ENCODE results near the gene TBC1D3B. TPM values are rescaled to one million over a fixed set of nuclear protein-coding genes. Genes with fewer than 3 reads are reported as not detected.
"Not testable (repeated sequence)": the region's sequence is repeated elsewhere in the genome, so short reads cannot be mapped to it uniquely, and the experiment has no call there.

TBC1D3B gene
- total RNA-seq: 1 to 10 TPM; 4.5 to 8.7 TPM

DNA sequence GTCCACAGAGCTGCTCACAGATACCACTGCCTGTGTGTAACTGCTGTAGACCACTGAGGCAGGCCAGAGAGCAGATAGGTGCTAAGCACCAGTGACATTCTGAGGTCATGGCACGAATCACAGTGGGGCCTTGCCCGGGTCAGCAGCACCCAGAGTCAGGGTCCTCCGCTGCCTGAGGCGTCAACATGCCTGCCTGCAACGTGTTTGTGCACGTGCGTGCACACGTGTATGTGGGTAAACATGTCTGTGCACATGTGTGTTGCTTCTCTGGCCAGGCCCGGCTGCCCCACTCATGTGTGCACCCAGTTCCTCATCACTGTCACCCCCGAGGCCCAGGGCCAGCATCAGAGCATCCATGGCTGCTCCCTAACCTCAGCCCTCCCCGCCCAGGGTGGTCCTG, at the start of gene TBC1D3B:
Gene TBC1D3B (minus strand): TSS at position 101 of the 400 bp plus-strand sequence. CDS start 1,586 bp downstream, outside the sequence.
- DNase-seq; H3K4me1 ChIP-seq; H3K4me3 ChIP-seq; H3K36me3 ChIP-seq; H3K9me3 ChIP-seq; intact Hi-C loops (cut with DNase I); H3K27ac ChIP-seq; H3K9ac ChIP-seq (ENCODE audit: low read depth in 2 of 2, low read length in 2 of 2); H3K27me3 ChIP-seq: not testable (repeated sequence)

- H3K36me3 ChIP-seq; H3K9ac ChIP-seq (ENCODE audit: low read depth in 2 of 2, low read length in 2 of 2); H3K27me3 ChIP-seq; H3K4me1 ChIP-seq; H3K9me3 ChIP-seq; DNase-seq; H3K27ac ChIP-seq; H3K4me3 ChIP-seq; intact Hi-C loops (cut with DNase I): not testable (repeated sequence)
These were observed 46.5 kb upstream of the TBC1D3B start for GRCh38 chr17:36222967-36223366.

GRCh38 chr17:36221581-36222100, 45.2 kb upstream of the TBC1D3B start:
- H3K4me1 ChIP-seq; H3K9me3 ChIP-seq; DNase-seq; H3K27ac ChIP-seq; H3K4me3 ChIP-seq; intact Hi-C loops (cut with DNase I); H3K9ac ChIP-seq (ENCODE audit: low read depth in 2 of 2, low read length in 2 of 2); H3K36me3 ChIP-seq; H3K27me3 ChIP-seq: not testable (repeated sequence)

DNA sequence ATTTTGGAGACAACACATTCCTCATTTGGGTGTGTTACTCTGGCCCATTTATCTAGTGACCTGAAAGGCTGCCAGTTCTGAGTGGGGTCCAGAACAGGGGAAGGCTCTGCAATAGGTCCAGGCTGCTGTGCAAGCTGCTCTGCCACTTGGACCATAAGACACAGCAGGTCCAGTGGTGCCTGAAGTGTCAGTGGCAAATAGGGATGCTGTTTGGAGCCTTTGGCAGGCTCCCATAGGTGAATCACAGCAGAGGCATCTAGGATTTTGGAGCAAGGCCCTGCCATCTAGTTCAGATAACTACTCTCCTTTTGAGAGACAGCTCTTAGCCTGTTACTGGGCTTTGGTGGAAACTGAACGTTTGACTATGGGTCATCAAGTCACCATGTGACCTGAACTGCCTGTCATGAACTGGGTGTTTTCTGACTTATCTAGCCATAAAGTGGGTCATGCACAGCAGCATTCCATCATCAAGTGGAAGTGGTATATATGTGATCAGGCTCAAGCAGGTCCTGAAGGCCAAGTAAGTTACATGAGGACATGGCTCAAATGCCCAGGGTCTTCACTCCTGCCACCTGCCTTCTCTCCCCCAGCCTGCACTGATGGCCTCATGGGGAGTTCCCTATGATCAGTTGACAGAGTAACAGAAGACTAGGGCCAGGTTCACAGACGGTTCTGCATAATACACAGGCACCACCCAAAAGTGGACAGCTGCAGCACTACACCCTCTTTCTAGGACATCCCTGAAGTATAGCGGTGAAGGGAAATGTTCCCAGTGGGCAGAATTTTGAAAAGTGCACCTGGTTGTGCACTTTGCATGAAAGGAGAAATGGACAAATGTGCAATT, 44.5 kb upstream of the TBC1D3B start:
- H3K27ac ChIP-seq; H3K4me3 ChIP-seq; H3K27me3 ChIP-seq; H3K9ac ChIP-seq (ENCODE audit: low read depth in 2 of 2, low read length in 2 of 2); H3K9me3 ChIP-seq; DNase-seq; intact Hi-C loops (cut with DNase I); H3K36me3 ChIP-seq; H3K4me1 ChIP-seq: not testable (repeated sequence)

- intact Hi-C loops (cut with DNase I); DNase-seq; H3K9ac ChIP-seq (ENCODE audit: low read depth in 2 of 2, low read length in 2 of 2); H3K4me1 ChIP-seq; H3K27me3 ChIP-seq; H3K4me3 ChIP-seq; H3K27ac ChIP-seq; H3K9me3 ChIP-seq; H3K36me3 ChIP-seq: not testable (repeated sequence)
These were observed 43.1 kb upstream of the TBC1D3B start for GRCh38 chr17:36219556-36219955.

DNA sequence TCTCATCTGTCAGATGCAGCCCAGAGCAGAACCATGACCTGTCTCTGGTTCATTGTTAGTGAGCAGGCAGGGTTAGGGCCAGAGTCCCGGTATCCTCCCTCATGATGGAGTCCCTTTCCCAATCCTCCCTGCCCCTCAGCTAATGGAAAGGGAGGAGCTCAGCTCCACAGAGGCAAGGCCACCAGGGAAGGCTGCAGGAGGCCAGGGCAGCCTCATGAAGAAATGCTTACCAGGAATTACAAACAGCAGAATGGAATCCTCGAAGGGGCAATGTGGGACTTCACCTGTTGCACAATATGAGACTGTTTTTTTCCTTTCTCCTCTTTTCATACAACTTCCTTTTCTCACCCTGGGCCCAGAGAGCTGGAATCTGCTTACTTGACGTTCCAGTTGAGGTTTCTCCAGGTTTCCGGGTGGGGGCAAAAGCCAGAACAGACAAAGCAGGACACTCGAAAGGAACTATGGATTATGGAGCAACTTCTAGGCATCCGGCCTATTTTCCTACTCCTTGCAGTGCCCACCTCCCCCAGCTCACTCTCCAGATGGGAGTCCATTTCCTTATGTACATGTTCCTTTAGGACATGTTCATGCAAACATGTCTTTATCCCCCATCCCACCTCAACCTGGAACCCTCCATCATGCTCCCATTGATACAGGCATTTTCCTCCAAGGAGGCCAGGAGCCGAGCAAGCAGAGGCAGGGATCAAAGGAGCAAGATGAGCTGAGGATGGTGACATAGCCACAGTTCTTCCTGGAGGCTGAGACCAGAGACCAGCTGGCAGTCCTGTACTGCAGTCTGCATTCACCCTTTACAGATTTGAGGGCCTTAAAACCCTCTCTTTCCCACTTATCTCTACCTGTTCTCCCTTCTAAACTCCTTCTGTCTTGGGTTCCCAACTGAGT, 39.2 kb upstream of the TBC1D3B start:
- intact Hi-C loops (cut with DNase I): not testable (repeated sequence)

DNA sequence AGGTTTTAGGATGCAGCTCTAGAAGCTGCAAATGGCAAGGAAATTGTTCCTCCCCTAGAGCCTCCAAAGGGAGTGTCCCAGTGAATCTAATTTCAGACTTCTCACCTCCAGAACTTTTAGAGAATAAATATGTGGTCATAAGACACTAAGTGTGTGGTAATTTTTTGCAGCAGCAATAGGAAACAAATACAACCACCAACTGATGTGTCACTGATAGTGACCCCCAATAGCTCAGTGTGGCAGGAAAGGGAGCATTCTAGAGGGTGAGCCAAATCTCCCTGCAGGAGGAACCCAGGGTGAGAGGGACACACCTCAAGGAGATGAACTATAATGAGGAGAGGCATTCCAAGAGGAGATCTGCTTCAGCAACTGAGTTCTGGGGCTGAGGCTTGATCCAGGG, 38.5 kb upstream of the TBC1D3B start:
- H3K9ac ChIP-seq (ENCODE audit: low read depth in 2 of 2, low read length in 2 of 2): no peak overlapping the region
- no peak overlapping the region for H3K27ac ChIP-seq
- H3K36me3 ChIP-seq: no peaks in the 10 kb centered on the region
- no peak for DNase-seq
- intact Hi-C loops (cut with DNase I): no loop called here
- no peaks in the 10 kb centered on the region for H3K27me3 ChIP-seq
- TF ChIP-seq CTCF (IDR thresholded peaks at IDR 0.05): no peak
- H3K4me1 ChIP-seq: no peaks in the 10 kb centered on the region
- H3K4me3 ChIP-seq: no peak overlapping the region
- H3K9me3 ChIP-seq: no peaks in the 10 kb centered on the region

More for the DNA sequence above, 39.2 kb upstream of the TBC1D3B start:
- not testable (repeated sequence) for H3K27ac ChIP-seq; H3K4me1 ChIP-seq; DNase-seq; H3K36me3 ChIP-seq; H3K9ac ChIP-seq (ENCODE audit: low read depth in 2 of 2, low read length in 2 of 2); H3K27me3 ChIP-seq; H3K4me3 ChIP-seq; H3K9me3 ChIP-seq

DNA sequence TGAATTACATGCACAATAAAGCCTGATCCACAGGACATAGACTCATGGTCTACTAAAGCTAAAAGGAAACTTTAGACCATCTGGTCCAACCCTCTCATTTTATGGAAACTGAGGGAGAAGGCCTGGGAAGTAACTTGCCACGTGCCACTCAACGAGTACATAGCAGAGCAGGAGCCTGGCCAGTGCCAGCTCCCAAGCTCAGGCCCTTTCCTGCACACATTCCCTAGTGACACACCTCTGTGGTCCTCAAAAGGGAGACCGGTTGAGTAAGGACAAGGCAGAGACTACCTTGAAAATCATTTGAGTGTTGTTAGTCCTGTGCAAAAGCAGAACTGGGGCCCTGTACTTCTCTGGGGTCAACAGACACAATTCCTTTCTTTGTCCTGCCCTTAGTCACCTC, 37.3 kb upstream of the TBC1D3B start:
- no peak overlapping the region for H3K4me3 ChIP-seq
- H3K9ac ChIP-seq (ENCODE audit: low read depth in 2 of 2, low read length in 2 of 2): no peak overlapping the region
- no peaks in the 10 kb centered on the region for H3K36me3 ChIP-seq
- no peaks in the 10 kb centered on the region for H3K27me3 ChIP-seq
- intact Hi-C loops (cut with DNase I): no loop called here
- no peak for DNase-seq
- no peaks in the 10 kb centered on the region for H3K9me3 ChIP-seq
- no peak for TF ChIP-seq CTCF (IDR thresholded peaks at IDR 0.05)
- H3K4me1 ChIP-seq: no peaks in the 10 kb centered on the region
- H3K27ac ChIP-seq: no peak overlapping the region
